Measurements from ENCODE around the gene ADAR.

Gene ADAR

GRCh38 chr1:154603317-154603716, 4.7 kb downstream of the ADAR start:
- no peak for TF ChIP-seq CTCF (IDR thresholded peaks at IDR 0.05; ENCODE audit: low read depth, low read length)
- DNase-seq, result no peak
- H3K27me3 ChIP-seq, result no peaks in the 10 kb centered on the region
- no peaks in the 10 kb centered on the region for H3K9me3 ChIP-seq
- no peaks in the 10 kb centered on the region; the same call in 1 of the 2 replicates for H3K4me1 ChIP-seq
- H3K36me3 ChIP-seq, result peaks cover 34% of the 10 kb centered on the region
- no peak overlapping the region for H3K4me3 ChIP-seq (ENCODE audit: low read depth, low read length)

- Histone ChIP-seq H3K9me3 (no peaks in the 10 kb centered on the region), H3K27me3 (no peaks in the 10 kb centered on the region), H3K4me3 (ENCODE audit: low read depth, low read length) (no peak overlapping the region), H3K36me3 (peaks cover 70% of the 10 kb centered on the region), H3K4me1 (no peaks in the 10 kb centered on the region)
- no peak for DNase-seq
- no peak for TF ChIP-seq CTCF (IDR thresholded peaks at IDR 0.05; ENCODE audit: low read depth, low read length)
Measured at GRCh38 chr1:154599658-154600057, 8.3 kb downstream of the ADAR start.

DNA sequence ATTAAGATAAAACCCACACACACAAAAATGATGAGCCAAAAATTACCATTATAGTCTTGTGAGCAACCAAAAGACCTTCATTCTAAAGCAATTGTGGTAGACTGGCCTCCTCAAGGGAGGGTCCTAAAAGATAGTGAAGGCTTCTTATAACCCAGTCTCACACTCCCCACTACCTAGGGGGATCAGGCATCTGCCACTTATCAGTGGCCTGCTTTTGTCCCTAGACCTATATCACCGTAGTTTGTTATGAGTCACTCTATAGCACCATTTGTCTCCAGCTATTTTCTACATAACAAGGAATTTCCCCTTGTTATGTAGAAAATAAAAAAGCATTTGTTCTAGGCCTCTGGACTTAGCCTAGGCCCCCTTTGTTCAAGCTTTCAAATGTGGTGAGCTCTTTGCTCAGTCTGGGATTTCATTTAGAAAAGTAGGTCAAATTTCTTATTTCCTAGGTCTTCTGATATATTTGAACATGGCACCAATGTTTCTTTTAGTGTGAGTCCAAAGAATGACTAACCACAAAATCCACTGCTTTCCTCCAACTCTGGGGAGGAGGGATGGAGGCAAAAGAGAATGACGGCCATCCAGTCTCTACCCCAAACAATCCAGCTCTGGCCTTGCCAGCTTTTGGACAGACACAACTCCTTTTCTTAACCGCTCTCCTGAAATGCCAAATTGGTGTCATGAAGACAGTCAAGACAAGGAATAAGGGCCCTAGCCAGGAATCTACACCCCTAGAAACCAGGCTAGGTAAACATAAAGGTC, 8.9 kb downstream of the ADAR start:
- no peaks in the 10 kb centered on the region for H3K4me1 ChIP-seq
- H3K4me3 ChIP-seq (ENCODE audit: low read depth, low read length), result no peak overlapping the region
- TF ChIP-seq CTCF (IDR thresholded peaks at IDR 0.05; ENCODE audit: low read depth, low read length), result no peak
- peaks cover 76% of the 10 kb centered on the region for H3K36me3 ChIP-seq
- H3K9me3 ChIP-seq, result no peaks in the 10 kb centered on the region
- DNase-seq, result no peak
- no peaks in the 10 kb centered on the region for H3K27me3 ChIP-seq

DNA sequence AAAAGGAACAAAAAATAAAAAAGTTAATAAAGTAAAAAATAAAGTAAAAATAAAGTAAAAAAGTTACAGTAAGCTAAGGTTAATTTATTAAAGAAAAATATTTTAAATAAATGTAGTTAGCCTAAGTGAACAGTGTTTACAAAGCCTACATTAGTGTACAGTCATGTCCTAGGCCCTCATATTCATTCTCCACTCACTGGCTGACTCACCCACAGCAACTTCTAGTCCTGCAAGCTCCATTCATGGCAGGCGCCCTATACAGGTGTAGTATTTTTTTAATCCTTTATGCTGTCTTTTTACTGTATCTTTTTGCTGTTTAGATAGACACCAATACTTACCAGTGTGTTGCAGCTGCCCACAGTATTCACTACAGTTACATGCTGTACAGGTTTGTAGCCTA, 12.4 kb downstream of the ADAR start:
- Histone ChIP-seq H3K4me1 (no peaks in the 10 kb centered on the region), H3K9me3 (no peaks in the 10 kb centered on the region), H3K4me3 (ENCODE audit: low read depth, low read length) (no peak overlapping the region), H3K36me3 (peaks cover 80% of the 10 kb centered on the region), H3K27me3 (no peaks in the 10 kb centered on the region)
- no peak for TF ChIP-seq CTCF (IDR thresholded peaks at IDR 0.05; ENCODE audit: low read depth, low read length)
- DNase-seq, result no peak

DNA sequence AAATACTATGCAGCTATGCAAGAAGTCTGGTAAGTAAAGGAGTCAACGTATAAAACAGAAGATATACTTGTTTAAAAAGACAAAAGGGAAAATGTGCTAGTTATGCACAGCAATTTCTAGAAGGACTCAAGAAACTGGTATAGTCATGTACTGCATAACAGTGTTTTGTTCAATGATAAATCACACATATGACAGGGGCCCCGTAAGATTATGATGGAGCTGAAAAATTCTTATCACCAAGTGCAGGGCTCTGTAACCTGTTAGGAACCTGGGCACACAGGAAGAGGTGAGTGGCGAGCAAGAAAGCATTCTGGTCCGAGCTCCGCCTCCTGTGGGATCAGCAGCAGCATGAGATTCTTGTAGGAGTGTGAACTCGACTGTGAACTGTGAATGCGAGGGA, 13.2 kb downstream of the ADAR start:
- Histone ChIP-seq H3K4me1 (no peaks in the 10 kb centered on the region), H3K4me3 (ENCODE audit: low read depth, low read length) (no peak overlapping the region), H3K9me3 (no peaks in the 10 kb centered on the region), H3K27me3 (no peaks in the 10 kb centered on the region), H3K36me3 (peaks cover 87% of the 10 kb centered on the region)
- no peak for DNase-seq
- TF ChIP-seq CTCF (IDR thresholded peaks at IDR 0.05; ENCODE audit: low read depth, low read length), result no peak

- Histone ChIP-seq H3K27me3 (no peaks in the 10 kb centered on the region), H3K36me3 (peaks cover 94% of the 10 kb centered on the region), H3K4me3 (ENCODE audit: low read depth, low read length) (no peak overlapping the region), H3K4me1 (no peaks in the 10 kb centered on the region), H3K9me3 (no peaks in the 10 kb centered on the region)
- no peak for TF ChIP-seq CTCF (IDR thresholded peaks at IDR 0.05; ENCODE audit: low read depth, low read length)
- no peak for DNase-seq
Measured at GRCh38 chr1:154593390-154593789, 14.6 kb downstream of the ADAR start.
